K562 (cell line): ENCODE measurements around the gene AHSG. TPM values are rescaled to one million over a fixed set of nuclear protein-coding genes. Genes with fewer than 3 reads are reported as not detected.

ENCODE experiments used
- ATAC-seq: fragments of 200-7000 bp; cut with Tn5 transposase; 3 replicates; pipeline ENCODE4 v1.9.1; 2020; ENCODE audit warnings: moderate library complexity
- BruUV-seq: library from RNA; stranded (reverse); fragments of 400-500 nt; replicated peaks from 2 replicates; lab custom pipeline; 2021; lab: Mats Ljungman, UMichigan
- CTCF ChIA-PET: fragments of 300-600 bp; formaldehyde crosslinking; extraction: SDS; loops from one replicate; lab custom pipeline; 2021; ENCODE audit warnings: low intra/inter-chr PET ratio; lab: Yijun Ruan, JAX
- POLR2A ChIA-PET: fragments of 300-600, 350-650 bp; sonication (Branson Sonifier 250); formaldehyde crosslinking; extraction: SDS; loops from one replicate; lab custom pipeline; 2021; ENCODE audit warnings: antibody characterized with exemption, inconsistent platforms; lab: Yijun Ruan, JAX
- DNase-seq, 4 experiments: peaks; one replicate each; pipeline versions ENCODE4 v3.0.0 to v3.0.0-alpha.2; 2011 to 2018; ENCODE audit warnings: low spot score in 3 of 4, mixed read lengths in 3 of 4; ENCODE audit errors: extremely low read depth in 1 of 4
- FAIRE-seq: peaks from 2 replicates; lab custom pipeline; 2011; peaks lifted over from hg19 to GRCh38; lab: Jason Lieb, UNC
- H2AFZ ChIP-seq: 2 replicates; pipeline ENCODE4 v1.6.0; 2011; ENCODE audit warnings: low read depth, low read length, control low read depth, inconsistent platforms
- H3K27ac ChIP-seq: fragments of 200-600 bp; 3 replicates; pipeline ENCODE4 v1.8.0; 2011; ENCODE audit warnings: low read depth, mild to moderate bottlenecking, control low read depth, inconsistent platforms, low read length, moderate library complexity, mixed read lengths; ENCODE audit errors: extremely low read depth
- H3K27me3 ChIP-seq, 2 experiments: fragments of 300-600 bp in 1 of 2; 2 replicates in 1 of 2; 3 replicates in 1 of 2; pipeline versions ENCODE4 v1.6.0 to v1.8.0; 2011; ENCODE audit warnings: inconsistent platforms in 2 of 2, low read length in 2 of 2, mild to moderate bottlenecking in 1 of 2, mixed read lengths in 1 of 2, moderate library complexity in 1 of 2; ENCODE audit not compliant: control insufficient read depth in 2 of 2, insufficient read depth in 2 of 2
- H3K36me3 ChIP-seq: fragments of 300-600 bp; 3 replicates; pipeline ENCODE4 v1.8.0; 2011; ENCODE audit warnings: mild to moderate bottlenecking, low read length, inconsistent platforms; ENCODE audit not compliant: control insufficient read depth, insufficient read depth
- H3K4me1 ChIP-seq, 2 experiments: fragments of 200-600 bp in 1 of 2; replicated peaks in 1 of 2; 2 replicates in 1 of 2; 3 replicates in 1 of 2; pipeline versions ENCODE4 v1.5.1 to v1.8.0; 2011; ENCODE audit warnings: inconsistent platforms in 2 of 2, low read length in 2 of 2, mild to moderate bottlenecking in 1 of 2, mixed read lengths in 1 of 2, moderate library complexity in 1 of 2; ENCODE audit not compliant: control insufficient read depth in 2 of 2, insufficient read depth in 2 of 2
- H3K4me2 ChIP-seq: 2 replicates; pipeline ENCODE4 v1.6.1; 2011; ENCODE audit warnings: low read length, control low read depth, inconsistent platforms, mixed read lengths; ENCODE audit not compliant: insufficient read depth
- H3K4me3 ChIP-seq: fragments of 200-600 bp; sonication (generic), shearing (Covaris generic); 2 replicates; pipeline ENCODE4 v1.5.1; 2016; ENCODE audit warnings: control low read depth, inconsistent platforms
- H3K79me2 ChIP-seq: fragments of 200-600 bp; 3 replicates; pipeline ENCODE4 v1.8.0; 2011; ENCODE audit warnings: low read length, inconsistent platforms; ENCODE audit not compliant: control insufficient read depth, insufficient read depth
- H3K9ac ChIP-seq, 2 experiments: 2 replicates each; pipeline versions ENCODE4 v1.6.0 to v1.6.1; 2011; ENCODE audit warnings: low read depth in 2 of 2, low read length in 2 of 2, control low read depth in 1 of 2, inconsistent platforms in 1 of 2, mild to moderate bottlenecking in 1 of 2, mixed read lengths in 1 of 2; ENCODE audit not compliant: insufficient read depth in 1 of 2
- H3K9me1 ChIP-seq: one replicate; pipeline ENCODE4 v1.6.0; 2011; ENCODE audit warnings: inconsistent platforms, mild to moderate bottlenecking, low read length, moderate library complexity; ENCODE audit not compliant: control insufficient read depth, insufficient read depth
- H3K9me3 ChIP-seq: replicated peaks from 2 replicates; pipeline ENCODE4 v1.5.1; 2011; ENCODE audit warnings: low read depth, low read length, inconsistent platforms; ENCODE audit not compliant: control insufficient read depth, insufficient read depth
- H4K20me1 ChIP-seq: replicated peaks from 2 replicates; pipeline ENCODE4 v1.6.1; 2011; ENCODE audit warnings: low read length, inconsistent platforms, mixed read lengths; ENCODE audit not compliant: control insufficient read depth, insufficient read depth
- CEBPB ChIP-seq: fragments of 450-650 bp; IDR thresholded peaks from 2 replicates; pipeline ENCODE4 v1.6.1; 2016; ENCODE audit warnings: missing genetic modification characterization, missing compliant biosample characterization
- CEBPG ChIP-seq, 3 experiments: fragments of 200-800 bp in 1 of 3; sonication (Bioruptor generic) in 1 of 3; sonication (generic) in 1 of 3; formaldehyde crosslinking in 1 of 3; IDR thresholded peaks in 2 of 3; conservative IDR thresholded peaks in 1 of 3; 2 replicates each; pipeline versions ENCODE4 v1.6.1 to v1.8.0; 2016 to 2022; ENCODE audit warnings: missing compliant biosample characterization in 2 of 3, missing genetic modification characterization in 2 of 3, mild to moderate bottlenecking in 1 of 3, missing genetic modification reagents in 1 of 3
- CTCF ChIP-seq, 3 experiments: IDR thresholded peaks in 2 of 3; conservative IDR thresholded peaks in 1 of 3; 2 replicates each; pipeline ENCODE4 v1.5.1; 2011 to 2012; ENCODE audit warnings: low read length in 3 of 3, mild to moderate bottlenecking in 3 of 3, control low read depth in 2 of 3, improper control_type of control experiment in 1 of 3, inconsistent platforms in 1 of 3, low read depth in 1 of 3, mixed read lengths in 1 of 3, moderate library complexity in 1 of 3; ENCODE audit not compliant: insufficient read depth in 2 of 3
- DEAF1 ChIP-seq: fragments of 450-650 bp; formaldehyde crosslinking; IDR thresholded peaks from 2 replicates; pipeline ENCODE4 v1.4.0; 2020; ENCODE audit warnings: mild to moderate bottlenecking, moderate library complexity
- DNMT1 ChIP-seq: fragments of 450-650 bp; IDR thresholded peaks from 2 replicates; pipeline ENCODE4 v1.6.1; 2016; ENCODE audit warnings: antibody characterized with exemption, mild to moderate bottlenecking
- JUND ChIP-seq, 2 experiments: IDR thresholded peaks; 2 replicates in 1 of 2; 3 replicates in 1 of 2; pipeline ENCODE4 v1.6.1; 2011; ENCODE audit warnings: borderline replicate concordance in 2 of 2, low read depth in 2 of 2, low read length in 2 of 2, improper control_type of control experiment in 1 of 2, missing biosample characterization in 1 of 2, missing genetic modification characterization in 1 of 2, missing genetic modification reagents in 1 of 2
- RAD21 ChIP-seq, 2 experiments: fragments of 250-450 bp in 1 of 2; fragments of 450-650 bp in 1 of 2; sonication (Bioruptor Pico) in 1 of 2; formaldehyde crosslinking in 1 of 2; IDR thresholded peaks in 1 of 2; conservative IDR thresholded peaks in 1 of 2; 2 replicates each; pipeline versions ENCODE4 v1.4.0 to v1.8.0; 2020 to 2022; ENCODE audit warnings: mild to moderate bottlenecking in 2 of 2, moderate library complexity in 1 of 2
- SNRNP70 ChIP-seq: fragments of 200-400 bp; formaldehyde crosslinking; optimal IDR thresholded peaks from 2 replicates; pipeline ENCODE3; 2017; ENCODE audit warnings: low read depth, low read length
- SREBF2 ChIP-seq: sonication (generic); formaldehyde crosslinking; IDR thresholded peaks from 2 replicates; pipeline ENCODE4 v1.4.0; 2020; ENCODE audit warnings: mild to moderate bottlenecking, missing genetic modification reagents
- TCF7 ChIP-seq: sonication (generic); IDR thresholded peaks from 2 replicates; pipeline ENCODE4 v1.6.1; 2016; ENCODE audit warnings: antibody characterized with exemption, borderline replicate concordance
- YBX1 ChIP-seq: fragments of 450-650 bp; IDR thresholded peaks from 2 replicates; pipeline ENCODE4 v1.7.1; 2016; ENCODE audit warnings: mild to moderate bottlenecking
- ZBTB26 ChIP-seq: fragments of 450-650 bp; formaldehyde crosslinking; IDR thresholded peaks from 2 replicates; pipeline ENCODE4 v1.4.0; 2022; ENCODE audit warnings: missing genetic modification characterization
- ZBTB34 ChIP-seq: fragments of 250-450 bp; sonication (Bioruptor Pico); IDR thresholded peaks from 2 replicates; pipeline ENCODE4 v1.8.0; 2021; ENCODE audit warnings: mild to moderate bottlenecking, moderate library complexity
- ZNF384 ChIP-seq: IDR thresholded peaks from 2 replicates; pipeline ENCODE4 v1.6.1; 2012; ENCODE audit warnings: low read depth, low read length, improper control_type of control experiment
- WGBS: fragments of 100-300 bp; shearing (Covaris generic); methylation state at CpG from one replicate; pipeline ENCODE4 v1.1.6; 2016; ENCODE audit warnings: low coverage, mixed read lengths; ENCODE audit not compliant: insufficient coverage; ENCODE audit errors: missing lambda C conversion rate; 5-methylcytosine and 5-hydroxymethylcytosine counted together
- in situ Hi-C: fragments of 300-500 bp; cut with MboI; formaldehyde crosslinking; loops from 4 replicates; pipeline ENCODE4 v1.15.0; 2018; ENCODE audit warnings: inconsistent platforms, mixed read lengths
- intact Hi-C: fragments of 100-400 bp; cut with micrococcal nuclease; formaldehyde crosslinking; loops from 2 replicates; pipeline ENCODE4 v1.14.2; 2022
- polyA plus RNA-seq, 8 experiments: library from polyadenylated mRNA; depleted of rRNA in 4 of 8; stranded (reverse) in 5 of 8; unstranded in 3 of 8; fragments of >200 nt; fragmentation: Nextera tagmentation in 2 of 8; fragmentation: Illumina TruSeq in 1 of 8; extraction: Ambion mirVana in 2 of 8; extraction: Trizol in 1 of 8; gene quantifications; 2 replicates each; pipeline versions ENCODE4 v1.2.1 to v1.2.3, GENCODE V29; 2011 to 2014; ENCODE audit warnings: inconsistent platforms in 1 of 8, missing spikeins in 1 of 8
- total RNA-seq, 7 experiments: library from RNA; depleted of rRNA in 6 of 7; stranded (reverse); fragments of >200 nt in 6 of 7; fragmentation: Illumina TruSeq in 2 of 7; extraction: Trizol in 2 of 7; gene quantifications; 2 replicates each; pipeline versions ENCODE4 v1.2.1 to v1.2.3, GENCODE V29; 2011 to 2021; ENCODE audit warnings: low replicate concordance in 1 of 7

AHSG gene
- total and polyA plus RNA-seq, 9 of the 15 experiments (the other 6 are each of a cell fraction or from before 2014, with no cell fraction given) = 0.69 TPM; not detected in 8

GRCh38 chr3:186589121-186589520 lies 23.7 kb upstream of the AHSG start:
- no peak overlapping the region for H3K4me3 ChIP-seq
- H3K27ac ChIP-seq = no peak overlapping the region
- H4K20me1 ChIP-seq = no peaks in the 10 kb centered on the region
- BruUV-seq = no TSS peak
- peak; percentile 32 to 46 (median 34) for DNase-seq
- 21% methylated on average over 3 of the region's 3 CpGs for WGBS
- intact Hi-C loops (loop anchor here (1.0 to 10.0 kb wide), 3 partner anchors 20 to 236 kb away; no protein-coding TSS in a partner anchor), in situ Hi-C loops (no loop called here)
- H3K4me1 ChIP-seq = peaks cover 0 to 26% of the 10 kb centered on the region in 2 experiments; a peak in 3 of 5 replicates
- ChIA-PET CTCF (interaction anchor here (0.6 to 1.4 kb wide), 6 partner anchors 28 to 608 kb away, joined by 3 to 12 read pairs (median 4); partner anchors contain the start of gene RTP1), POLR2A (interaction anchor here (0.6 to 3.8 kb wide), 7 partner anchors 8 to 196 kb away, joined by 3 to 23 read pairs (median 3); partner anchors contain the start of gene EIF4A2)
- peak; percentile 71 for ATAC-seq
- no peaks in the 10 kb centered on the region for H3K27me3 ChIP-seq
- H3K4me2 ChIP-seq = no peak overlapping the region
- no peak overlapping the region; a peak in 1 of 4 replicates for H3K9ac ChIP-seq
- peak; percentile 70 for FAIRE-seq
- H2AFZ ChIP-seq = no peak overlapping the region
- no peaks in the 10 kb centered on the region for H3K9me3 ChIP-seq
- no peaks in the 10 kb centered on the region for H3K79me2 ChIP-seq
- no peaks in the 10 kb centered on the region for H3K9me1 ChIP-seq
- H3K36me3 ChIP-seq = peaks cover 21% of the 10 kb centered on the region
- peak; percentile 52 to 81 (median 63) for TF ChIP-seq CTCF (IDR thresholded peaks at IDR 0.05 in 2 of 3, conservative IDR thresholded peaks at IDR 0.05 in 1 of 3; ENCODE audit: insufficient read depth in 2 of 3, low read depth in 1 of 3, low read length in 3 of 3)
- no peak for TF ChIP-seq SNRNP70
- TF ChIP-seq TCF7 = no peak
- peak; percentile 24; the same call in 1 of the 2 replicates for TF ChIP-seq JUND (IDR thresholded peaks at IDR 0.05; ENCODE audit: borderline replicate concordance, low read depth, low read length)
- no peak for TF ChIP-seq JUND (tag; IDR thresholded peaks at IDR 0.05; ENCODE audit: borderline replicate concordance, low read depth, low read length)
- no peak for TF ChIP-seq ZBTB26 (CRISPR knock-in tag)
- TF ChIP-seq SREBF2 (CRISPR knock-in tag) = no peak
- no peak for TF ChIP-seq ZBTB34 (CRISPR knock-in tag)
- peak; percentile 98 for TF ChIP-seq ZNF384
- TF ChIP-seq CEBPG (CRISPR knock-in tag; IDR thresholded peaks at IDR 0.05) = peak; percentile 15; the same call in 1 of the 2 replicates
- peak in 1 of 2 experiments; percentile 25; a peak in 2 of 4 replicates for TF ChIP-seq CEBPG (tag; conservative IDR thresholded peaks at IDR 0.05 in 1 of 2, IDR thresholded peaks at IDR 0.05 in 1 of 2)
- peak; percentile 52 for TF ChIP-seq CEBPB
- TF ChIP-seq DNMT1 = no peak
- TF ChIP-seq YBX1 = no peak
- TF ChIP-seq RAD21 (CRISPR knock-in tag; conservative IDR thresholded peaks at IDR 0.05 in 1 of 2, IDR thresholded peaks at IDR 0.05 in 1 of 2) = peak; percentile 50 to 59
- peak; percentile 40; the same call in 1 of the 2 replicates for TF ChIP-seq DEAF1 (CRISPR knock-in tag)
